ENCODE measurements around the gene ZC3H12C. TPM values are rescaled to one million over a fixed set of nuclear protein-coding genes. Genes with fewer than 3 reads are reported as not detected.

The ZC3H12C gene
- total RNA-seq, 1 donor from 2014 or later, result 10.2 TPM

- no peak for DNase-seq (ENCODE audit: low read depth)
- Histone ChIP-seq H3K27me3 (ENCODE audit: control insufficient read depth, insufficient read depth, low read length) (no peaks in the 10 kb centered on the region), H3K36me3 (ENCODE audit: control insufficient read depth, insufficient read depth, low read length) (no peaks in the 10 kb centered on the region), H3K4me3 (ENCODE audit: low read depth, low read length) (no peak overlapping the region)
- TF ChIP-seq CTCF (IDR thresholded peaks at IDR 0.05; ENCODE audit: insufficient read depth, low read length, poor library complexity, severe bottlenecking), result no peak
Observed at GRCh38 chr11:110096496-110096895, 3.3 kb downstream of the ZC3H12C start.

GRCh38 chr11:110097459-110098012, 4.3 kb downstream of the ZC3H12C start:
- DNase-seq (ENCODE audit: low read depth), result no peak
- no peak overlapping the region for H3K4me3 ChIP-seq (ENCODE audit: low read depth, low read length)
- H3K36me3 ChIP-seq (ENCODE audit: control insufficient read depth, insufficient read depth, low read length), result no peaks in the 10 kb centered on the region
- no peaks in the 10 kb centered on the region for H3K27me3 ChIP-seq (ENCODE audit: control insufficient read depth, insufficient read depth, low read length)
- TF ChIP-seq CTCF (IDR thresholded peaks at IDR 0.05; ENCODE audit: insufficient read depth, low read length, poor library complexity, severe bottlenecking), result no peak

GRCh38 chr11:110098645-110099044, 5.5 kb downstream of the ZC3H12C start:
- no peak overlapping the region for H3K4me3 ChIP-seq (ENCODE audit: low read depth, low read length)
- no peak for DNase-seq (ENCODE audit: low read depth)
- H3K36me3 ChIP-seq (ENCODE audit: control insufficient read depth, insufficient read depth, low read length), result no peaks in the 10 kb centered on the region
- TF ChIP-seq CTCF (IDR thresholded peaks at IDR 0.05; ENCODE audit: insufficient read depth, low read length, poor library complexity, severe bottlenecking), result no peak
- no peaks in the 10 kb centered on the region for H3K27me3 ChIP-seq (ENCODE audit: control insufficient read depth, insufficient read depth, low read length)

- no peak for DNase-seq (ENCODE audit: low read depth)
- no peak for TF ChIP-seq CTCF (IDR thresholded peaks at IDR 0.05; ENCODE audit: insufficient read depth, low read length, poor library complexity, severe bottlenecking)
- H3K36me3 ChIP-seq (ENCODE audit: control insufficient read depth, insufficient read depth, low read length), result no peaks in the 10 kb centered on the region
- H3K4me3 ChIP-seq (ENCODE audit: low read depth, low read length), result no peak overlapping the region
- H3K27me3 ChIP-seq (ENCODE audit: control insufficient read depth, insufficient read depth, low read length), result no peaks in the 10 kb centered on the region
Observed at GRCh38 chr11:110100476-110101240, 7.5 kb downstream of the ZC3H12C start.

- H3K27me3 ChIP-seq (ENCODE audit: control insufficient read depth, insufficient read depth, low read length), result no peaks in the 10 kb centered on the region
- no peak overlapping the region for H3K4me3 ChIP-seq (ENCODE audit: low read depth, low read length)
- no peak for DNase-seq (ENCODE audit: low read depth)
- TF ChIP-seq CTCF (IDR thresholded peaks at IDR 0.05; ENCODE audit: insufficient read depth, low read length, poor library complexity, severe bottlenecking), result no peak
- H3K36me3 ChIP-seq (ENCODE audit: control insufficient read depth, insufficient read depth, low read length), result no peaks in the 10 kb centered on the region
Observed at GRCh38 chr11:110106713-110107274, 13.6 kb downstream of the ZC3H12C start.

All from kidney epithelial cell (primary cell).